Mesenchymal stem cell (in vitro differentiated cells and primary cell): ENCODE measurements around the gene RNF215.

Experiments
- DNase-seq: peaks from one replicate; pipeline ENCODE4 v3.0.0-alpha.2; 2013
- H2AFZ ChIP-seq: one replicate; pipeline ENCODE4 v1.6.1; 2013; ENCODE audit warnings: low read depth, mild to moderate bottlenecking, control low read depth, inconsistent platforms, low read length, moderate library complexity
- H2AK5ac ChIP-seq: 2 replicates; pipeline ENCODE4 v1.6.1; 2013; ENCODE audit warnings: low read length, moderate library complexity, mild to moderate bottlenecking, inconsistent platforms; ENCODE audit not compliant: severe bottlenecking
- H2BK120ac ChIP-seq: one replicate; pipeline ENCODE4 v1.6.1; 2013; ENCODE audit warnings: low read depth, mild to moderate bottlenecking, inconsistent platforms, low read length, moderate library complexity
- H2BK12ac ChIP-seq, 2 experiments: one replicate each; pipeline ENCODE4 v1.6.1; 2013; ENCODE audit warnings: inconsistent platforms in 2 of 2, low read length in 2 of 2, mild to moderate bottlenecking in 2 of 2, moderate library complexity in 2 of 2, control low read depth in 1 of 2
- H2BK15ac ChIP-seq: one replicate; pipeline ENCODE4 v1.6.1; 2013; ENCODE audit warnings: mild to moderate bottlenecking, low read depth, inconsistent platforms; ENCODE audit not compliant: poor library complexity, severe bottlenecking
- H2BK5ac ChIP-seq: 2 replicates; pipeline ENCODE4 v1.6.1; 2013; ENCODE audit warnings: low read depth, mild to moderate bottlenecking, low read length, control low read depth, inconsistent platforms; ENCODE audit not compliant: poor library complexity, severe bottlenecking
- H3K14ac ChIP-seq, 2 experiments: one replicate each; pipeline ENCODE4 v1.6.1; 2013; ENCODE audit warnings: inconsistent platforms in 2 of 2, low read length in 2 of 2, control low read depth in 1 of 2, mild to moderate bottlenecking in 1 of 2, moderate library complexity in 1 of 2
- H3K18ac ChIP-seq, 2 experiments: one replicate each; pipeline ENCODE4 v1.6.1; 2013; ENCODE audit warnings: inconsistent platforms in 2 of 2, low read length in 2 of 2, control low read depth in 1 of 2, low read depth in 1 of 2, mild to moderate bottlenecking in 1 of 2
- H3K23ac ChIP-seq, 2 experiments: one replicate each; pipeline ENCODE4 v1.6.1; 2013; ENCODE audit warnings: inconsistent platforms in 2 of 2, low read length in 2 of 2, mild to moderate bottlenecking in 2 of 2, moderate library complexity in 2 of 2, control low read depth in 1 of 2
- H3K27ac ChIP-seq: 2 replicates; pipeline ENCODE4 v1.5.1; 2013; ENCODE audit warnings: mild to moderate bottlenecking, moderate library complexity, low read length, control low read depth, inconsistent platforms; ENCODE audit not compliant: poor library complexity, severe bottlenecking
- H3K27me3 ChIP-seq, 2 experiments: 2 replicates each; pipeline versions ENCODE4 v1.6.1 to v1.7.0; 2013; ENCODE audit warnings: low read length in 2 of 2, mild to moderate bottlenecking in 2 of 2, moderate library complexity in 2 of 2, control low read depth in 1 of 2, inconsistent platforms in 1 of 2; ENCODE audit not compliant: control insufficient read depth in 1 of 2, insufficient read depth in 1 of 2
- H3K36me3 ChIP-seq, 2 experiments: 2 replicates each; pipeline versions ENCODE4 v1.6.1 to v1.7.0; 2013; ENCODE audit warnings: low read length in 2 of 2, control low read depth in 1 of 2, inconsistent platforms in 1 of 2, low read depth in 1 of 2, mild to moderate bottlenecking in 1 of 2; ENCODE audit not compliant: insufficient read depth in 2 of 2, control insufficient read depth in 1 of 2
- H3K4ac ChIP-seq, 2 experiments: one replicate each; pipeline ENCODE4 v1.6.1; 2013; ENCODE audit warnings: inconsistent platforms in 2 of 2, low read length in 2 of 2, mild to moderate bottlenecking in 2 of 2, moderate library complexity in 2 of 2, control low read depth in 1 of 2, low read depth in 1 of 2
- H3K4me1 ChIP-seq: 2 replicates; pipeline ENCODE4 v1.6.1; 2013; ENCODE audit warnings: low read depth, low read length, control low read depth; ENCODE audit not compliant: control insufficient read depth, insufficient read depth
- H3K4me2 ChIP-seq: 2 replicates; pipeline ENCODE4 v1.6.1; 2013; ENCODE audit warnings: low read length, mild to moderate bottlenecking, inconsistent platforms; ENCODE audit not compliant: poor library complexity, severe bottlenecking
- H3K4me3 ChIP-seq, 2 experiments: 2 replicates each; pipeline versions ENCODE4 v1.5.1 to v1.7.0; 2013; ENCODE audit warnings: low read length in 2 of 2, mild to moderate bottlenecking in 2 of 2, control low read depth in 1 of 2, low read depth in 1 of 2; ENCODE audit not compliant: insufficient read depth in 1 of 2
- H3K79me1 ChIP-seq: replicated peaks from 2 replicates; pipeline ENCODE4 v1.6.1; 2013; ENCODE audit warnings: mild to moderate bottlenecking, control low read depth, low read length, inconsistent platforms; ENCODE audit not compliant: poor library complexity, severe bottlenecking
- H3K9ac ChIP-seq: 2 replicates; pipeline ENCODE4 v1.7.0; 2013; ENCODE audit warnings: mild to moderate bottlenecking, low read length, moderate library complexity
- H3K9me3 ChIP-seq: 2 replicates; pipeline ENCODE4 v1.7.0; 2013; ENCODE audit warnings: mild to moderate bottlenecking, low read length; ENCODE audit not compliant: control insufficient read depth
- H4K8ac ChIP-seq: one replicate; pipeline ENCODE4 v1.6.1; 2013; ENCODE audit warnings: inconsistent platforms, mild to moderate bottlenecking, low read length, moderate library complexity
- H4K91ac ChIP-seq: one replicate; pipeline ENCODE4 v1.6.1; 2013; ENCODE audit warnings: mild to moderate bottlenecking, low read length, inconsistent platforms
- WGBS: methylation state at CpG from one replicate; pipeline ENCODE4 v1.1.7; 2013; ENCODE audit warnings: mixed read lengths; 5-methylcytosine and 5-hydroxymethylcytosine counted together

Gene RNF215

DNA sequence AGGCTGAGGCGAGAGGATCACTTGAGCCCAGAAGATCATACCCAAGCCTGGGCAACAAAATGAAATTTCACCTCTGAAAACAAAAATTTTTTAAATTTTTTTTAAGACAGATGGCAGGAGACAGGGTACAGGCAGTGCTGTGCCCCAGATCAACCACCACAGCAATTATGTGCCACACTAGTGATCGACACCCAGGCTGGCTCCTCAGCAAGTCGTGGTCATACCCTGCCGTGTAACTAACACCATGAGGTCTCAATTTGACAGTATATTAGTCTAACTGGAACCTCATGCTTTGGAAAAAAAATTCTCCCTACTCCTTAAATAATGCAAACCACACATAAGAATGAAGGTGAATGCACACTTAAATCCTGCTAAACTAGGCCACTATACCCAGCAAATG is 38.8 kb downstream of the RNF215 start:
- Histone ChIP-seq H2BK15ac (no peak overlapping the region), H2BK12ac (no peak overlapping the region), H3K4ac (no peak overlapping the region), H3K4me1 (peaks cover 2% of the 10 kb centered on the region), H4K91ac (no peak overlapping the region), H3K18ac (no peak overlapping the region), H2AK5ac (no peak overlapping the region), H4K8ac (no peak overlapping the region), H3K23ac (no peak overlapping the region), H2BK120ac (no peak overlapping the region), H3K4me2 (no peak overlapping the region), H3K9ac (peak overlapping the region; percentile 45), H3K27me3 (no peaks in the 10 kb centered on the region), H3K27ac (no peak overlapping the region), H3K79me1 (peaks cover 41% of the 10 kb centered on the region), H2AFZ (no peak overlapping the region), H3K9me3 (no peaks in the 10 kb centered on the region), H3K36me3 (peaks cover 60 to 80% of the 10 kb centered on the region in 2 experiments), H2BK5ac (no peak overlapping the region), H3K4me3 (no peak overlapping the region), H3K14ac (no peak overlapping the region)
- WGBS: 97% methylated on average over 4 of the region's 4 CpGs
- DNase-seq: no peak

DNA sequence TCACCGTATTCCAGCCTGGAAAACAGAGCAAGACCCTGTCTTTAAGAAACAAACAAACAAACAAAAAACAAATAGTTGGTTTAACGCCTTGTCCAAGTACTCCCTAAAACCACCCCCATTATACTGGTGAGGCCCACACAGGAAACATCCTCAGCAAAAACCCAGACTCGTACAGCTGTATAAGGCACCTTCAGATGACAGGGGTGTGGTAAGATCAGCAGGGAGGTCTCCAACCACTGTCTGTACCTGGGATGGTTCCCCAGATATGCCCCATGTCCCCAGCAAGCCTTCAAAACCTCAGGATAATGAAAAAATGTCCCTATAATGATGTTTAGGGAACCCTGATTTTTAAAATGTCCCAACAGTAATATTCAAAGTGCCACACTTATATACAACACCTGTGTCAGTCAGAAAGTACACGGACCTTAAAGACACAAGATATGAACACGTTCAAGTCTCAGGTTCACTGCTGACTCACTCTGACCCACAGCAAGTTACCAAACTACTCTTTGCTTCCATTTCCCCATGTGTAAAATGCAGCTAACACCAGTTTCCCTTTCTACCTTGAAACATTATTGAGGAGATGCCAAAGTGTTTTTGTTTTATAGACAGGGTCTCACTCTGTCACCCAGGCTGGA is 39.8 kb downstream of the RNF215 start:
- Histone ChIP-seq H3K4me1 (peaks cover 2% of the 10 kb centered on the region), H3K9me3 (no peaks in the 10 kb centered on the region), H4K91ac (no peak overlapping the region), H2AFZ (no peak overlapping the region), H2BK5ac (no peak overlapping the region), H3K9ac (no peak overlapping the region), H3K14ac (no peak overlapping the region), H3K18ac (no peak overlapping the region), H3K4ac (no peak overlapping the region), H2AK5ac (no peak overlapping the region), H3K4me3 (no peak overlapping the region), H2BK15ac (no peak overlapping the region), H2BK120ac (no peak overlapping the region), H3K27me3 (no peaks in the 10 kb centered on the region), H3K23ac (no peak overlapping the region), H3K27ac (no peak overlapping the region), H3K79me1 (peaks cover 41% of the 10 kb centered on the region), H4K8ac (no peak overlapping the region), H3K36me3 (peaks cover 65 to 82% of the 10 kb centered on the region in 2 experiments), H3K4me2 (no peak overlapping the region), H2BK12ac (no peak overlapping the region)
- WGBS: over 99% methylated on average over 5 of the region's 5 CpGs
- DNase-seq: no peak

DNA sequence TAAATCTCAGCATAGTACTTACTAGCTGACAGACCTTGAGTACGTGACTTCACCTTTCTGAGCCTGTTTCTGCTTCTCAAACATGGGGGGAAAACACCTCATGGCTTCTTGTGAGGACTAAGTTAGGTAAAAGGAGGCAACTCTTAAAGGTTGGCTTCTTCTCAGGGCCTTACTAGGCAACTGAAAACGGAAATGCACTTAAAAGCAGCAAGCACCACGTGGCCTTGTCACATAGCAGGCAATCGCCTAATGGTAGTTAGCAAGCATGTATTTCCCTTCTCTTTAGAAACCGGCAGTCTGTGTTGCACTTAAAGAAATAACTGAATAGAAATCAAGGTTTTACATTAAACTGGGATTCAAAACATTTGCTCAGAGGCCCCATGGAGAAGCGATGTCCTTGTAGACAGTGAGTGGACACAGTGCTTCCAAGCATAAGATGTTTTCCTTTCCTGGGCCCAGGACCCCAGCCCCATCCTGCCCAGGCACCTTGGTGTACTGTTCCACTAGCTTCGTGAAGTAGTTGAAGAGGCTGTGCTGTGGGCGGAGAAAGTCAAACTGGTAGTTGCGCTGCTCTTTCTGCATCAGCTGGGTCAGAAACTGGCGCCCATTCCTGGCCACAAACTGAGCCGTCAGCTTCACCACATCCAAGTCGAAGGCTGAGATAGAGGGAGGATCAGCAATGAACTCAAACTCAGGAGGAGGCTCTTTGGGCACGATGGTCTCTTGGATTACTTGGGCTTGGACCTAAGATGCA is 42.6 kb downstream of the RNF215 start:
- Histone ChIP-seq H3K9me3 (no peaks in the 10 kb centered on the region), H3K9ac (no peak overlapping the region), H3K4ac (no peak overlapping the region), H2BK120ac (no peak overlapping the region), H3K18ac (no peak overlapping the region), H3K4me1 (peaks cover 2% of the 10 kb centered on the region), H2AFZ (no peak overlapping the region), H4K8ac (no peak overlapping the region), H3K4me3 (no peak overlapping the region), H3K23ac (no peak overlapping the region), H3K36me3 (peaks cover 72 to 87% of the 10 kb centered on the region in 2 experiments), H3K4me2 (no peak overlapping the region), H2BK12ac (no peak overlapping the region), H3K79me1 (peaks cover 47% of the 10 kb centered on the region), H4K91ac (no peak overlapping the region), H3K27me3 (no peaks in the 10 kb centered on the region), H2AK5ac (no peak overlapping the region), H2BK5ac (no peak overlapping the region), H2BK15ac (no peak overlapping the region), H3K27ac (no peak overlapping the region), H3K14ac (no peak overlapping the region)
- DNase-seq: no peak
- 96% methylated on average over 12 of the region's 13 CpGs for WGBS

DNA sequence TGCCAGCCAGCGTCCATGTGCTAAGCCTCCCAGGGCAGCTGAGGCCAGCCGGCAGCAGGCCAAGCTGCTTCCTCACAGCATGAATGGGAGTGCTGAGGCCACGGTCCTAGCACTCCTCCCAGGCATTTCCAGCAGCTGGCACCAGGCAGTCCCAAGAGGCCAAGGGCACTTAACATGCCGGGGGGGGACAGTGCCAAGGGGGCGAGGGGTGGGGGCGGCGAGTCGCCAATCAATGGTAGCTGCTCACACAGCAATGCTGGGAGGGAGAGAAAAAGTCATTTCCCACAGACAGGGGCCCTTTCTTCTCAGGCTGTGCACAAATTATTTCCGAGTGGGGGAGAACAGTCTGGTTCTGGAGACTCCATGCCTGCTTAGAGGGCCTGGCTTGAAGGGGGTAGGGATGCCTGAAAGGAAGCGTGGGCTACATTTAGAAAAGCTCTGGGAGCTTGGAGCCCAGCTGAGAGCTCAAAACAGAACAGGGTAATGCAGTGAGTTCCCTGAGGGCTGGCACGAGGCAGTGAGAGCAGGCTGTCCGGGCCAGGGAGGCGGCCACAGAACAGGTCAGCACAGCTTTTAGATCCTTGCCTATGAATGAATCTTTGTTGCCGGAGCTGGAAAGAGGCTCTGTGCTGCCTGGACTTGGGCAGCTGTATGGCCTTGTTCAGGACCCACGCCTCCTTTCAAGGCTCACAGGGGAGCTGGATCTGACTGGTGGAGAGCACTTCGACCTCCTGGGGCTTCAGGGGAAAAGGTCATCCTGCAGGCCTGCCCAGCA is 46.1 kb downstream of the RNF215 start:
- H3K9ac ChIP-seq: no peak overlapping the region
- no peak overlapping the region for H2BK120ac ChIP-seq
- H3K4ac ChIP-seq: no peak overlapping the region
- H3K4me1 ChIP-seq: no peaks in the 10 kb centered on the region
- H2BK5ac ChIP-seq: no peak overlapping the region
- no peak overlapping the region for H3K18ac ChIP-seq
- H3K14ac ChIP-seq: no peak overlapping the region
- H4K8ac ChIP-seq: no peak overlapping the region
- no peaks in the 10 kb centered on the region for H3K27me3 ChIP-seq
- 87% methylated on average over 14 of the region's 16 CpGs for WGBS
- H3K9me3 ChIP-seq: no peaks in the 10 kb centered on the region
- no peak overlapping the region for H3K23ac ChIP-seq
- peaks cover 50% of the 10 kb centered on the region for H3K79me1 ChIP-seq
- H2BK15ac ChIP-seq: no peak overlapping the region
- DNase-seq: no peak
- H4K91ac ChIP-seq: no peak overlapping the region
- H3K27ac ChIP-seq: no peak overlapping the region
- no peak overlapping the region for H2BK12ac ChIP-seq
- no peak overlapping the region for H3K4me3 ChIP-seq
- H2AFZ ChIP-seq: no peak overlapping the region
- H2AK5ac ChIP-seq: no peak overlapping the region
- peaks cover 89 to 96% of the 10 kb centered on the region in 2 experiments for H3K36me3 ChIP-seq
- H3K4me2 ChIP-seq: no peak overlapping the region
